Activated T-cell treated with anti-CD3 and anti-CD28 coated beads for 1 hour (primary cell): Measurements from ENCODE around the gene CBX7.

ENCODE experiments used
- DNase-seq: peaks from one replicate; pipeline ENCODE4 v3.0.0-alpha.2; 2020; ENCODE audit warnings: low read depth

CBX7 gene

DNA sequence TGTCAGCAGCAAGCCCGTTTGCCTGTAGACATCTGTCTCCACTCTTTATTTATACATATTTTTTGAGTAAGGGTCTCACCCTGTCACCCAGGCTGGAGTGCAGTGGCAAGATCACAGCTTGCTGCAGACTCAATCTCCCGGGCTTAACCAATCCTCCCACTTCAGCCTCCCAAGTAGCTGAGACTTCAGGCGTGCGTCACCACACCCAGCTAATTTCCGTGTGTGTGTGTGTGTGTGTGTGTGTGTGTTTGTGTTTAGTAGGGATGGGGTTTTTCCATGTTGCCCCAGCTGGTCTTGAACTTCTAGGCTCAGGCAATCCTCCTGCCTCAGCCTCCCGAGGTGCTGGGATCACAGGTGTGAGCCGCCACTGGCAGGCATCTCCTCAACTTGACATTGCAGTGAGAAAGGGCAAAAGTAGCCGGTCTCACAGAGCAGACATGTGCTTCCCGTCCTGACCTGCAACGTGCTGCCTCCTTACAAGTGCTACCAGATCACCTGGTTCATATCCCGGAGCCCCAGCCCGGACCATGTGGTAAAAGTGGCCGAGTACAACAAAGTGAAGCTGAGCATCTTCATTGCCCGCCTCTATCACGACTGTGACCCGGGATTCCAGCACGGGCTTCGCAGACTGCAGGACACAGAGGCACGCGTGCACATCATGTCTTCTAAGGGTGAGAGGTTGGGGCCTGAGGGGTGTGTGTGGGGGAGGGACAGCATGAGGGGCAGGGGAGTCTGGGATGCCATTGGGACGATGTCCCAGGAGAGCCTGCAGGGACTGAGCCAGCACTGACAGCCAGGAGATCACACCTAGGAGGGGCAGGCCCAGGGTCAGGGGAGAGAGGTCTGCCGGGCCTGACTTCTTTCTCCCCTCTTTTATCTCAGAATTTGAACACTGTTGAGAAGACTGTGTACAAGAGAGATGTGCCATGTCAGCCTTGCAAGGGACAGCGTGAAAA is 61.1 kb downstream of the CBX7 start:
- DNase-seq: no peak

- peak; percentile 67 for DNase-seq
These were observed 61.9 kb downstream of the CBX7 start for GRCh38 chr22:39090426-39091064.

- DNase-seq: no peak
These were observed 62.6 kb downstream of the CBX7 start for GRCh38 chr22:39089928-39090327.

GRCh38 chr22:39088685-39089032 is 63.8 kb downstream of the CBX7 start:
- no peak for DNase-seq

DNA sequence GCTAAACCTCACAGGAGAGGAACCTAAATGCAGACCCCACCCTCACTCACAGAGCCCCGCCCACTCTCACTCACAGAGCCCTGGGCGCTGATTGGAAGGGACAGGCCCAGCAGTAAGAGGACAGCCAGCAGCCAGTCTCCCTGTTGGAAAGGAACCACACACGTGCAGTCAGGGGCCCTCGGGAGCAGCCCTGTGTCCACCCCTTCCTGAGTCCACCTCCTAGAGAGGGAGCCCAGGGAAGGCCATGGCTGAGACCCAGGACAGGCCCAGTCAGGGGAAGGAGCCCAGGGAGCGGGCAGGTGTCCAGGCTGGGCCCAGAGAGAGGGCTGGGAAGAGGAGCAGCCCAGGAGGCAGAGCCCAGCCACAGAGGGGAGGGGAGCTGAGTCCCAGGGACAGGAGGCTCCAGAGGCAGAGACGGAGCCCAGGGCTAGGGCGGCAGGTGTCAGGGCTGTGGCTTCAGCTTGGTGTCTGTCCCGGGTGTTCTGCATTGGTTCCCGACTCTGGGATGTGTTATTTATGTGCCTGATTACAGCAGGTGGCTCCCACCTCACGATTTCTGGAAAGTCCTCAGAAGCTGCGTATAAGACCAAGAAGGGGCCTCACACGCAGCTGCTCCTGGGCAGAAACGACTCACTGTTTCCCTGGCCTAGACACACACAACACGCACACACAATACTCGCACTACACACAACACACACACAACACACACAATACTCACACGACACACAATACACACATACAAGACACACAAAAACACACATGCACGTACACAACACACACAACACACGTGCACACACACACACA is 64.4 kb downstream of the CBX7 start:
- DNase-seq: no peak

- DNase-seq: no peak
These were observed 65.4 kb downstream of the CBX7 start for GRCh38 chr22:39087098-39087497.

DNA sequence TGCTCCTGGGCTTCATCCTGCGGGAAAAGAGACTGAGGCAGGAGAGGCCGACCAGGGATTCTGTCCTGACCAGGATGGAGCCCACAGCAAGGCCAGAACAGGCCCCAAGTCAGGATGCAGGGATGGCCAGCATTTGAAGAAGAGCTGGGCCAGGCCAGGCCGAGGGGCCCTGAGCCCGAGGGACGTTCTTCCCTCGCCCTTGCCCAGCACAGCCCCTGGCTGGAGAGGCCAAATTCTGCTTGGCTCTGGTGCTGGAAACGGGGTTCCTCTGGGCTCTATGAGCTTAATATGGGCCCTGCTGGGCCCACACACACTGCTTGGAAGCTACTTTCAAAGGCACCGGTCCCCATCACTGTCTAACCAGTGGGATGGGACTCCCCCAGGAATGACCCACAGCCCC is 67.8 kb downstream of the CBX7 start:
- no peak for DNase-seq

GRCh38 chr22:39083212-39084165 is 69.0 kb downstream of the CBX7 start:
- no peak for DNase-seq

DNA sequence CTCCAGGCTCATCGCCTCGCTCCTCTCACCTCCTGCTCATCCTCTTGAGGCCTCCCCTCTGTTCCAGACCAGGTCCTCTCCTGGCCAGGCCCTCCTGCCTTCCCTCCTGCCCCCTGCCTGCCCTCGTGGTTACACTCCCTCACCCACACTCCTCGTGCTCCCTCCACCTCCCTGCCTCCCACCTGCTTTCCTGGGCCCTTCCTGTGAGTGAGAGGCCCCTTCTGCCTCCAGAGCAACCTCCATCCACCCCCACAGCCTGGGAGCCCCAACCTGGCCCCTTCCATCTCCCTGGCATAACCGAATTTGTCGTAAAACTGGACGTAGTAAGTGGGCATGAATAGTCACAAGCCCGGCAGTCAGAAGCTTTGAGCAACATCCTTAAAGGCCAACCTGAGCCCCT is 70.9 kb downstream of the CBX7 start:
- DNase-seq: no peak

DNA sequence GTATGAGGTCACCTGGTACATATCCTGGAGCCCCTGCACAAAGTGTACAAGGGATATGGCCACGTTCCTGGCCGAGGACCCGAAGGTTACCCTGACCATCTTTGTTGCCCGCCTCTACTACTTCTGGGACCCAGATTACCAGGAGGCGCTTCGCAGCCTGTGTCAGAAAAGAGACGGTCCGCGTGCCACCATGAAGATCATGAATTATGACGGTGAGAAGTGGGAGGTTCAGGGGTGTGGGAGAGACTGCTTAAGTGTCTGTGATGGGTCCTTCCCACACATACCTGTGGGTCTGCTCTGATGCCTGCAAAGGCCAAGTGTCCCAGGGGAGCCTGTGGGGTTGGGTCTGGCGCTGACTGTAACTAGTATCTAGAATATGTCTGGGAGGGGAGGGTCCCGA is 71.5 kb downstream of the CBX7 start:
- no peak for DNase-seq
